ENCODE data around the gene SHROOM2. TPM values are rescaled to one million over a fixed set of nuclear protein-coding genes. Genes with fewer than 3 reads are reported as not detected.
A peak's percentile ranks its signal among the peaks of the same experiment; 100 is the strongest.

The SHROOM2 gene
- total RNA-seq, 2 experiments from 2014 or later: not detected

DNA sequence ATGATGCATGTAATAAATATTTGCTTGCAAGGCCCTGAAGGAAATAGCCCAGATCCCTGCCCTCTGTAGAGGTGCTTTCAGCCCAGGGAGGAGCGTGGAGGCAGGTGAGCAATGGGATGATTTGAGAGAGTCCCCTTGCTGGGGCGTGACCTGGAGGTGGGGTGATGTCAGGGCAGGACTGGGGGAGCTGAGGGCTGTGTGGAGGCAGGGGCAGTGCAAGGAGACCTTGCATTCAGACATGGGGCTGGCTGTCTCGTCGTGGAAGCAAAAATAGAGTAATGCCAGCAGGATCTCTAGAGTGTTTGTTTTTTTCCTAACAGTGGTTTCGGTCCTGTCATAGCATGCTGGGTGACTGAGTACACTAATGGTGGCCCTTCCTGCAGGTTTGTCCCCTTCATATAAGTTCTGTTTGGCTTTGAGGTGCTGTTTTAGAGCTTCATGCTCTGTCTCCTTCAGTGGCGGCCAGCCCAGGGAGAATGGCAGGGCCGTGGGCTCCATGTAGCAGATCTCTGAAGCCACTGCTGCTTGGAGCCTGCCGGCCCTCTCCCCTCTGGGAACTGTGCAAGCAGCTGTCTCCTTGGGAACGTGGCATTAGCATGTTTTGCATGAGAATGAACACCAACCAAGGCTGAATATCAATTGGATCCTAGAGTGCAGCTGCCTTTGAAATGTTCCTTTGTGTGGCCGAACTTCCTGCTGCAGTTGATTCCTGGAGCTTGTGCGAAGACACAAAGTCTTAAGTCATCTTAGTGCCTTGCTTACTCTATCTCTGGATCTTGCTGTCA is 141.7 kb downstream of the SHROOM2 start:
- Mint-ChIP-seq H3K9me3 (no peaks in the 10 kb centered on the region), H3K36me3 (ENCODE audit: low read depth) (no peaks in the 10 kb centered on the region), H3K4me1 (ENCODE audit: low read depth) (no peaks in the 10 kb centered on the region), H3K27ac (no peak overlapping the region), H3K4me3 (no peak overlapping the region), H3K27me3 (ENCODE audit: low read depth) (no peaks in the 10 kb centered on the region)
- DNase-seq: no peak
- intact Hi-C loops (cut with micrococcal nuclease): no loop called here
- CTCF ChIA-PET: no interaction called here

GRCh38 chrX:9935436-9935835 is 149.2 kb downstream of the SHROOM2 start:
- H3K4me1 Mint-ChIP-seq (ENCODE audit: low read depth): no peaks in the 10 kb centered on the region
- intact Hi-C loops (cut with micrococcal nuclease): no loop called here
- no peaks in the 10 kb centered on the region for H3K9me3 Mint-ChIP-seq
- H3K36me3 Mint-ChIP-seq (ENCODE audit: low read depth): no peaks in the 10 kb centered on the region
- H3K27me3 Mint-ChIP-seq (ENCODE audit: low read depth): peaks cover 4% of the 10 kb centered on the region
- DNase-seq: no peak
- H3K4me3 Mint-ChIP-seq: no peak overlapping the region
- CTCF ChIA-PET: interaction anchor here (1.3 kb wide), 1 partner anchor 10 kb away, joined by 3 read pairs; no protein-coding TSS in a partner anchor
- no peak overlapping the region for H3K27ac Mint-ChIP-seq

DNA sequence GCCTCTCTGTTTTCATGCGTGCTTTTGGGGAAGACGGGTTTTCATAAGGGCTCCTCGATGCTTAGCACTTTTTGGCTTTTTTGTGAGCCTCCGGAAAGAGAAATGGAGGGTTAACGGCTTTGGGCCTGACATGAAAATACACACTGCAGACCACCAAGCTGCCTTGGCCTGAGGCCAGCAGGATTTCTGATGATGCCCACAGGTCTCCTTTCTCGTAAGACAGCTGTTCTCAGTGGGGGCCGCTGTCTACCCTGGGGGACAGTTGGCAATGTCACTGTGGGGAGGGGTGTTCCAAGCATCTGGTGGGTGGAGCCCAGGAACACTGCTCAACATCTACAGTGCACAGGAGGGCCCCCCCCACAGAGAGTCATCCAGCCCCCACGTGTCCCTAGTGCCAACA is 151.5 kb downstream of the SHROOM2 start:
- Mint-ChIP-seq H3K36me3 (ENCODE audit: low read depth) (no peaks in the 10 kb centered on the region), H3K4me1 (ENCODE audit: low read depth) (peaks cover 6% of the 10 kb centered on the region), H3K27me3 (ENCODE audit: low read depth) (peaks cover 8% of the 10 kb centered on the region), H3K4me3 (no peak overlapping the region), H3K9me3 (no peaks in the 10 kb centered on the region), H3K27ac (no peak overlapping the region)
- CTCF ChIA-PET: no interaction called here
- no peak for DNase-seq
- intact Hi-C loops (cut with micrococcal nuclease): no loop called here

- peaks cover 6% of the 10 kb centered on the region for H3K4me1 Mint-ChIP-seq (ENCODE audit: low read depth)
Measured at GRCh38 chrX:9938516-9938915, 152.3 kb downstream of the SHROOM2 start.

DNA sequence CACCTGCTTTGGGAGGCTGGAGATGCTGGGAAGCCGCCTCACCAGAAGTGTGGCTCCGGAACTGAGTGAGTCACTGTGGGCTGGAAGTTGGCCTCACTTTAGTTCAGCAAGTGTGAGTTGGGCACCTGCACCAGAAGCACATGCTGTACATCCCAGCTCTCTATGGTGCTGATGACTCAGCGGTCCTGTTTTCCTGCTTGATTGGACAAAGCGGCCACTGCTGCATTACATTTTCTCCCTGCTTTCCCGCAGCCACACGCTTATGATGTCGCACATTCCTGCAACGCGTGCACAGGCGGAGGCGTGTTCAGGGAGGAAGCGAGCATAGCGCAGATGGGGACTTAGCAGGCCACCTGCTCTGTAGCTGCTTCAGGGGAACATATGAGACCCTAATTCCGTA is 154.2 kb downstream of the SHROOM2 start:
- intact Hi-C loops (cut with micrococcal nuclease): no loop called here

More at GRCh38 chrX:9938516-9938915, 152.3 kb downstream of the SHROOM2 start:
- intact Hi-C loops (cut with micrococcal nuclease): no loop called here
- CTCF ChIA-PET: no interaction called here
- peaks cover 12% of the 10 kb centered on the region for H3K27me3 Mint-ChIP-seq (ENCODE audit: low read depth)
- no peak for DNase-seq
- H3K27ac Mint-ChIP-seq: no peak overlapping the region
- H3K9me3 Mint-ChIP-seq: no peaks in the 10 kb centered on the region
- H3K4me3 Mint-ChIP-seq: no peak overlapping the region
- no peaks in the 10 kb centered on the region for H3K36me3 Mint-ChIP-seq (ENCODE audit: low read depth)

GRCh38 chrX:9942086-9942485 is 155.9 kb downstream of the SHROOM2 start:
- Mint-ChIP-seq H3K4me3 (no peak overlapping the region), H3K9me3 (no peaks in the 10 kb centered on the region), H3K36me3 (ENCODE audit: low read depth) (no peaks in the 10 kb centered on the region), H3K4me1 (ENCODE audit: low read depth) (peaks cover 6% of the 10 kb centered on the region), H3K27ac (no peak overlapping the region), H3K27me3 (ENCODE audit: low read depth) (peaks cover 12% of the 10 kb centered on the region)
- peak; percentile 69 for DNase-seq
- intact Hi-C loops (cut with micrococcal nuclease): loop anchor here (1.0 kb wide), 1 partner anchor 113 kb away; no protein-coding TSS in a partner anchor
- CTCF ChIA-PET: no interaction called here

More for the DNA sequence above, 154.2 kb downstream of the SHROOM2 start:
- Mint-ChIP-seq H3K4me3 (no peak overlapping the region), H3K4me1 (ENCODE audit: low read depth) (peaks cover 6% of the 10 kb centered on the region), H3K27me3 (ENCODE audit: low read depth) (peaks cover 12% of the 10 kb centered on the region), H3K36me3 (ENCODE audit: low read depth) (no peaks in the 10 kb centered on the region), H3K9me3 (no peaks in the 10 kb centered on the region), H3K27ac (no peak overlapping the region)
- DNase-seq: peak; percentile 7
- CTCF ChIA-PET: interaction anchor here (0.6 kb wide), 1 partner anchor 44 kb away, joined by 3 read pairs; no protein-coding TSS in a partner anchor

DNA sequence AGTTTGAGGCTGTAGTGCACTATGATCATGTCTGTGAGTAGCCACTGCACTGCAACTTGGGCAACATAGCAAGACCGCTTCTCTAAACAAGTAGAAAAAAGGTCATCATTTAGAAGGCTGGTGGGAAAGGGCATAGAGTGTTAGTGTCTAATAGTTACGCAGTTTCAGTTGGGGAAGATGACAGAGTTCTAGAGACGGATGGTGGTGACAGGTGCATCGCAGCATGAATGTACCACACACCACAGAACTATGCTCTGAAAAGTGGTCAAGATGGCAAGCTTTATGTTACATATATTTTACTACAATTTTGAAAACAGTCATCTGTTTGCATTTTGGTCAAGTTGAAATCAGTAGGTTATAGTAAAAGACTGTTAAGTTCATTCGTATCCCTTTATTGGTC is 157.2 kb downstream of the SHROOM2 start:
- H3K4me3 Mint-ChIP-seq: no peak overlapping the region
- no peaks in the 10 kb centered on the region for H3K36me3 Mint-ChIP-seq (ENCODE audit: low read depth)
- H3K27ac Mint-ChIP-seq: no peak overlapping the region
- intact Hi-C loops (cut with micrococcal nuclease): no loop called here
- no peak for DNase-seq
- CTCF ChIA-PET: no interaction called here
- H3K4me1 Mint-ChIP-seq (ENCODE audit: low read depth): peaks cover 6% of the 10 kb centered on the region
- H3K27me3 Mint-ChIP-seq (ENCODE audit: low read depth): peaks cover 12% of the 10 kb centered on the region
- no peaks in the 10 kb centered on the region for H3K9me3 Mint-ChIP-seq

DNA sequence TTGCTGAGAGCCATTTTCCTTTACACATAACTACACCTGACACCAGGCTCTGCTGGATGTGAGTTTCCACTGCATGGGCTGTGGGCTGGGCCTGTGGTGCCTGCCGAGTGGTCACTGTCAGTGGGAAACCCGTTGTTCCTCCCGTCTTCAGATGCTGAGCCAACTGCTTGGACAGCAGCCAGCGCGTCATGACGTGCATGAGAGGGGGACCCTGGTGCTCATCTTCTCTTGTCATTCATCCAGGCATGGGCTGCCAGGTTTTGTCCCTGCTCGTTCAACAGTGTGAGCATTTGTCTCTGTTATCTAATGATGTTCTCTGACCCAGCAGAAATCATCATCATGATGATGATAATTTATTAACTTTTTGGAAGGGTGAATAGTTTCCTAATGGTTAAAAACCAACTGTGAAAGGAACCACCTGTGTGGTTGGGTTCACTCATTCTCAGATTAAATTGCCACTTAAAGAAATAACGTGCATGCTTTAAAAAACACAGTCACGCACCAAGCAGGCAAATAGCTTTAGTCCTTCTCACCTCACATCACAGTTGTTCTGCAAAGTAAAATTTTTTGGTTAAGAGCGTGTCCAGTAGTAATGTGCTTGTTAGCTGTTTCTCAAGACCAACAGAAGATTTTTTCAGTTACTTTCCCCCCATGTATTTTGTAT is 161.0 kb downstream of the SHROOM2 start:
- no peak for DNase-seq
- intact Hi-C loops (cut with micrococcal nuclease): no loop called here
- Mint-ChIP-seq H3K27ac (no peak overlapping the region), H3K4me1 (ENCODE audit: low read depth) (peaks cover 1% of the 10 kb centered on the region), H3K4me3 (no peak overlapping the region), H3K9me3 (no peaks in the 10 kb centered on the region), H3K27me3 (ENCODE audit: low read depth) (peaks cover 13% of the 10 kb centered on the region), H3K36me3 (ENCODE audit: low read depth) (no peaks in the 10 kb centered on the region)
- CTCF ChIA-PET: no interaction called here

DNA sequence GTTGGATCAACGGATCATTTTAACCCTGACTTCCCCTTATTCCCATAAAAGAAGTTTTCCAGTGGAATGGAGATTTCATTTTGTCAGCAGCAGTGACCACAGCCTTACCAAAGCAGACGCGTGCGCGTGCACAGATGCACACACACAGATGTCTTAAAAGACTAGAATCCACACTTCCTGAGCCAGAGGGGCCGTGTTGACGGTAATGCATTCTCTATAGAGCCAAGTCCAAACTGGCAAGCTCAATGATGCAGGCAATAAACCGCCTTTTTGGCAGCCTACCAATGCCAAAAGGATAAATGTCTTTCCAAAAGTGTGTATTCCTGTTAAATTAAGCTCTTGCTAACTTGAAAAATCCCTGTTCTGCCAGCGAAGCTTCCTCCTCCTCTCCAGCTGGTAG is 162.2 kb downstream of the SHROOM2 start:
- H3K36me3 Mint-ChIP-seq (ENCODE audit: low read depth): no peaks in the 10 kb centered on the region
- CTCF ChIA-PET: interaction anchor here (1.0 kb wide), 1 partner anchor 172 kb away, joined by 4 read pairs; no protein-coding TSS in a partner anchor
- DNase-seq: no peak
- intact Hi-C loops (cut with micrococcal nuclease): no loop called here
- peaks cover 10% of the 10 kb centered on the region for H3K27me3 Mint-ChIP-seq (ENCODE audit: low read depth)
- no peaks in the 10 kb centered on the region for H3K4me1 Mint-ChIP-seq (ENCODE audit: low read depth)
- no peak overlapping the region for H3K4me3 Mint-ChIP-seq
- no peak overlapping the region for H3K27ac Mint-ChIP-seq
- H3K9me3 Mint-ChIP-seq: no peaks in the 10 kb centered on the region

GRCh38 chrX:9952300-9952699 is 166.1 kb downstream of the SHROOM2 start:
- Mint-ChIP-seq H3K4me1 (ENCODE audit: low read depth) (no peaks in the 10 kb centered on the region), H3K36me3 (ENCODE audit: low read depth) (no peaks in the 10 kb centered on the region), H3K27me3 (ENCODE audit: low read depth) (peaks cover 9% of the 10 kb centered on the region), H3K9me3 (no peaks in the 10 kb centered on the region), H3K4me3 (no peak overlapping the region), H3K27ac (no peak overlapping the region)
- intact Hi-C loops (cut with micrococcal nuclease): no loop called here
- CTCF ChIA-PET: no interaction called here
- DNase-seq: no peak

DNA sequence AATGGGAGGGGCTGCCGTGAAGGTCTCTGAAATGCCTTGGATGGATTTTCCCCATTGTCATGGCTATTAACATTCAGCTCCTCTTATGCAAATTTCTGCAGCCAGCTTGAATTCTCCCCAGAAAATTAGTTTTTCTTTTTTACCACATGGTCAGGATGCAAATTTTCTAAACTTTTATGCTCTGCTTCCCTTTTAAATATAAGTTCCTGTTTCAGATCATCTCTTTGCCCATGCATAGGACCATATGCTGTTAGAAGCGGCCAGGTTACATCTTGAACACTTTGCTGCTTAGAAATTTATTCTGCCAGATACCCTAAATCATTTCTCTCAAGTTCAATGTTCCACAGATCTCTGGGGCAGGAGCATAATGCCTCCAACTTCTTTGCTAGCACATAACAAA is 167.2 kb downstream of the SHROOM2 start:
- Mint-ChIP-seq H3K4me3 (no peak overlapping the region), H3K9me3 (no peaks in the 10 kb centered on the region), H3K27me3 (ENCODE audit: low read depth) (peaks cover 11% of the 10 kb centered on the region), H3K27ac (no peak overlapping the region), H3K4me1 (ENCODE audit: low read depth) (no peaks in the 10 kb centered on the region), H3K36me3 (ENCODE audit: low read depth) (no peaks in the 10 kb centered on the region)
- intact Hi-C loops (cut with micrococcal nuclease): no loop called here
- CTCF ChIA-PET: no interaction called here
- no peak for DNase-seq

DNA sequence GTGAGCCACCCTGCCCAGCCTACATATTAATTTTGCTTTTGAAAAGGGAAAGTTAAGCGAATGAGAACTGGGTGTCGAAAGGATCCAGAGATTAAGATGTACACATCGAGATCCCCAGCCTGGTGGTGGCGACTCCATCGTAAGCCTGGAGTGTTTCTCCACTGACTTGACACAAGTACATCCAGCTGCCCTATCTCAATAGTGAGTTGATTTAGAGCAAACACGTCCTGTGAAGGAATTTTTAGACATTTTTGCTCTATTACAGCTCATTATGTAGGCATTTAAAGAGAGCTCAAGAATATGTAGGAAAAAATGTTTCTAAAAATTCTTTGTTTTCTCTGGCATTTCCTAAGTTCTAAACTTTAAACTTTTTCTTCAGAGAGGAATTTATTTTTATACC is 169.3 kb downstream of the SHROOM2 start:
- H3K9me3 Mint-ChIP-seq: no peaks in the 10 kb centered on the region
- H3K27me3 Mint-ChIP-seq (ENCODE audit: low read depth): peaks cover 5% of the 10 kb centered on the region
- CTCF ChIA-PET: no interaction called here
- no peak overlapping the region for H3K4me3 Mint-ChIP-seq
- H3K36me3 Mint-ChIP-seq (ENCODE audit: low read depth): no peaks in the 10 kb centered on the region
- intact Hi-C loops (cut with micrococcal nuclease): no loop called here
- H3K27ac Mint-ChIP-seq: no peak overlapping the region
- no peaks in the 10 kb centered on the region for H3K4me1 Mint-ChIP-seq (ENCODE audit: low read depth)
- no peak for DNase-seq

GRCh38 chrX:9957743-9958142 is 171.5 kb downstream of the SHROOM2 start:
- no peaks in the 10 kb centered on the region for H3K4me1 Mint-ChIP-seq (ENCODE audit: low read depth)
- intact Hi-C loops (cut with micrococcal nuclease): no loop called here
- CTCF ChIA-PET: no interaction called here
- no peaks in the 10 kb centered on the region for H3K36me3 Mint-ChIP-seq (ENCODE audit: low read depth)
- DNase-seq: no peak
- no peaks in the 10 kb centered on the region for H3K9me3 Mint-ChIP-seq
- no peak overlapping the region for H3K4me3 Mint-ChIP-seq
- no peak overlapping the region for H3K27ac Mint-ChIP-seq
- peaks cover 5% of the 10 kb centered on the region for H3K27me3 Mint-ChIP-seq (ENCODE audit: low read depth)
